PFSK-1 (cell line): ENCODE data around the gene CASZ1.

ENCODE experiments used
- FOXP2 ChIP-seq: optimal IDR thresholded peaks from 2 replicates; pipeline ENCODE3; 2011; ENCODE audit warnings: borderline replicate concordance, control low read depth, inconsistent platforms; ENCODE audit not compliant: insufficient read depth; ENCODE audit errors: extremely low read length, extremely low read depth
- POLR2AphosphoS5 ChIP-seq: IDR thresholded peaks from 2 replicates; pipeline ENCODE4 v1.6.1; 2012; ENCODE audit warnings: low read depth, mild to moderate bottlenecking, control low read depth, low read length, moderate library complexity
- REST ChIP-seq, 2 experiments: IDR thresholded peaks; 2 replicates each; pipeline versions ENCODE4 v1.6.1 to v1.8.0; 2011 to 2012; ENCODE audit warnings: low read depth in 2 of 2, low read length in 2 of 2, control low read depth in 1 of 2, inconsistent platforms in 1 of 2, mild to moderate bottlenecking in 1 of 2, moderate library complexity in 1 of 2; ENCODE audit not compliant: insufficient read depth in 1 of 2
- SIN3A ChIP-seq: IDR thresholded peaks from 2 replicates; pipeline ENCODE4 v1.6.1; 2012; ENCODE audit warnings: mild to moderate bottlenecking, low read length, moderate library complexity, borderline replicate concordance; ENCODE audit not compliant: insufficient read depth
- TAF1 ChIP-seq: IDR thresholded peaks from 2 replicates; pipeline ENCODE4 v1.6.1; 2012; ENCODE audit warnings: low read length, control low read depth, borderline replicate concordance; ENCODE audit not compliant: insufficient read depth

The CASZ1 gene

GRCh38 chr1:10751561-10752085 is 44.8 kb downstream of the CASZ1 start:
- TF ChIP-seq POLR2AphosphoS5: no peak
- TF ChIP-seq REST (IDR thresholded peaks at IDR 0.05; ENCODE audit: insufficient read depth in 1 of 2, low read depth in 2 of 2, low read length in 2 of 2): no peak
- no peak for TF ChIP-seq TAF1

- TF ChIP-seq FOXP2 (no peak), REST (IDR thresholded peaks at IDR 0.05; ENCODE audit: insufficient read depth in 1 of 2, low read depth in 2 of 2, low read length in 2 of 2) (no peak), TAF1 (no peak), POLR2AphosphoS5 (no peak), SIN3A (no peak)
These were observed 45.3 kb downstream of the CASZ1 start for GRCh38 chr1:10751160-10751559.

- TF ChIP-seq FOXP2 (no peak), TAF1 (no peak), REST (IDR thresholded peaks at IDR 0.05; ENCODE audit: insufficient read depth in 1 of 2, low read depth in 2 of 2, low read length in 2 of 2) (no peak), POLR2AphosphoS5 (no peak), SIN3A (no peak)
These were observed 50.5 kb downstream of the CASZ1 start for GRCh38 chr1:10745886-10746455.

GRCh38 chr1:10745383-10745782 is 51.1 kb downstream of the CASZ1 start:
- TF ChIP-seq POLR2AphosphoS5 (no peak), TAF1 (no peak), SIN3A (no peak), FOXP2 (no peak), REST (IDR thresholded peaks at IDR 0.05; ENCODE audit: insufficient read depth in 1 of 2, low read depth in 2 of 2, low read length in 2 of 2) (no peak)
